ENCODE measurements around the gene SGK1.
"Not testable (repeated sequence)": the region's sequence is repeated elsewhere in the genome, so short reads cannot be mapped to it uniquely, and the experiment has no call there.

Gene SGK1

GRCh38 chr6:134193536-134194498 is 124.1 kb downstream of the SGK1 start:
- DNase-seq = no peak

DNA sequence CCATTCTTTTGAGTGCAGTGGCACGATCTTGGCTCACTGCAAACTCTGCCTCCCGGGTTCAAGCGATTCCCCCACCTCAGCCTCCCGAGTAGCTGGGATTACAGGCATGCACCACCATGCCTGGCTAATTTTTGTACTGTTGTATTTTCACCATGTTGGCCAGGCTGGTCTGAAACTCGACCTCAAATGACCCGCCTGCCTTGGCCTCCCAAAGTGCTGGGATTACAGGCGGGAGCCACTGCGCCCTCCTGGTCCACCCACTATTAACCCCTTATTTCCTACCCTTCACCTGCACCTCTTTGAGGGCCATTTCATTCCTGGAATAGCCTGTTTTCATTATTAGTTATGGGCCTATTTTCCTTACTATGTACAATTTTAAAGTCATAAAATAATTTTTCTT is 125.3 kb downstream of the SGK1 start:
- not testable (repeated sequence) for DNase-seq

DNA sequence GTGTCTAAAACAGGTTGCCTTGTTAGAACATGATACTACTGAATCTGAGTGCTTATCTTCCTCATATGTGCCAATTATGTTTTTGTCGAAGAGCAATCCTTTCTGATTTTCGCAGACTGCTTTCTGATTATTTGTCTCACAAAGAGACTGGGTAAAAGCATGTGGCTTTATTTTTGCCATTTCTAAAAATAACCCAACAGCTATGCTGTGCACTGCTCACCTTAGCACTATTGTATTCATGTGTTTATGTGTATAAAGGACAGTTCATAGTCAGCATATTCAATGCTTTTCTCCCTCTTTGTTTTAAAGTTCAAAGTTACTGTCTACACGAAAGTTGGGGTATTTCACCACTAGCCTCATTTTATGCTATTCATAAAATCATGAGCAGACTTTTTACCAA is 127.0 kb downstream of the SGK1 start:
- no peak for DNase-seq

DNA sequence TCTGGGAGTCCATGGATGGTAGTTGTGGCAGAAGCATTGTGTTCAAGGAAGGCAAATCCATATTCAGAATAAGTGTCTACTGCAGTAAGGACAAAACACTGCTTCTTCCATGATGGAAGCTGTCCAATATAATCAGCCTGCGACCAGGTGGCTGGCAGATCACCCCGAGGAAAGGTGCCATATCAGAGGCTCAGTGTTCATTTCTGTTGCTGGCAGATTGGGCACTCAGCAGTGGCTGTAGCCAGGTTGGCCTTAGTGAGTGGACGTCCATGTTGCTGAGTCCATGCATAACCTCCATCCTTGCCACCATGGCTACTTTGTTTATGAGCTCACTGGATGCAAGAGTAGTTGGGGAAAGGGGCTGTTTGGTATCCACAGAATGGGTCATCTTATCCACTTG is 130.2 kb downstream of the SGK1 start:
- DNase-seq = no peak

GRCh38 chr6:134187154-134187553 is 130.8 kb downstream of the SGK1 start:
- no peak for DNase-seq

DNA sequence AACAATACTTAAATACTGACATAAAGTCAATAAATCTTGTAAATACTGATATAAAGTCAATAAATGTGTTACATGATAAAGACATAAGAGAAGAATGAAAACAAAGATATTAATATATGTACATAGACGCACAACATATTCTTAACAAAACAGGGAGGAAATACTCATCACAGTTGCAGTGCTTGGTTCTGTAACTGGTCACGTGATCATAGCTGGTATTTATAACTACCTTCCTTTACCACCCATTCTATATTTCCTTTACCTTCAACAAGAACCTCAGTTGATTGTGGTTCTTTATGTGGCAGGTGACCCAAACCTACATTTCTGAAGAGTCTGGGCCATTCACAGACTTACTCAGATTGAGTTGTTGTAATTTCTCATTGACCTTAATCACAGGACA is 131.6 kb downstream of the SGK1 start:
- no peak for DNase-seq

DNA sequence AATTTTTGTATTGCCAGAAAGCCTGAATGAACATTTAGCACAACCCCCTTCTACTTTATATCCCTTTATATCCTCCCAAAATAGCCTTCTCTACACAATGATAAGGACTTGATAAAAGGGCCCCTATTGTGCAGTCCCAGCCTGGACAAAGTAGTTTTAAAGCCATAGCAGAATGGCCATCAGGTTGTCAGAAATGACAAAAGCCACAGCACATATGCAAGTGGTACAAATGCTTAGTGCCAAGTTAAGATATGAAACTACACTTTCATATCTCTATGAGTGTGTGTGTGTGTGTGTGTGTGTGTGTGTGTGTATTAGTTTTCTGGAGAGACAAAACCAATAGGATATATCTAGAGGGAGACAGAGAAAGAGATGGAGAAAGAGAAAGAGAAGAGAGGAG is 132.6 kb downstream of the SGK1 start:
- DNase-seq = no peak

DNA sequence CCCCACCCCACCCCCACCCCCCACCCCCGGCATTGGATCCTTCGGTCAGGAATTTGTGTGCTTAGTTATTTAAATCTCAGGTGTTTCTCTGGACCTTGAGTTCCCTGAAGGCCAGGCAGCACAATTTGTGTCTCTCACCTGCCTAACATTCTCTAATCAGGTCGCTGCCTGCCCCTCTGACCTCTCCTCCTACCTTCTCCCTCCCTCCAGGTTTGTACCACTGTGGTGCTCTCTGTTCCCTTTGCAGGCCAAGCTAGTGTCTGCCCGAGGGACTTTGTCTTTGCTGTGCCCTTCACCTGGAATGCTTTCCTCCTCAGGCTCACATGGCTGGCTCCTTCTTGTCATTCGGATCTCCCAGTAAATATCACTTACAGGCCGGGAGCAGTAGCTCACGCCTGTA is 134.1 kb downstream of the SGK1 start:
- peak in 1 of 58 donors; percentile 19 for DNase-seq

DNA sequence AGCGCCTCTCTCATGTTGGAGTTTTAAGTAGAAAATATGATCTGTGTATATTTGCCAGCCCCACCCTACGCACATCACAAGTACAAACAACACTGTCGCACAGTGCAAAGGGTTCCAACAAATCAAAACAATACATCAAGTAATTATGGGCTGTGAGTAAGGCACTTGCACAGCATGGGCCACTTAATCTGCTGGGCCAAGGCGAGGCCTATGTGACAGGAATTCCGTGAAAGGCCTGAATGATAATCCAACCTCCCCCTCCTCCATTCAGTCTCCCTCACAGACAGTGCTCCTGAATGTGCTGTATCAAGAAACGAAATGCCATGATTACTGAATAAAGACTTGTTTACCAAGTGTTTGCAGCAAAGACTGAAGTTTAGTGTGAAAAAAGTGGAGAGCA is 135.4 kb downstream of the SGK1 start:
- peak in 2 of 58 donors; percentile 14 to 25 for DNase-seq

- DNase-seq = not testable (repeated sequence)
Observed at GRCh38 chr6:134181726-134182125, 136.2 kb downstream of the SGK1 start.

GRCh38 chr6:134181251-134181650 is 136.7 kb downstream of the SGK1 start:
- DNase-seq = not testable (repeated sequence)

GRCh38 chr6:134180540-134180939 is 137.4 kb downstream of the SGK1 start:
- DNase-seq = not testable (repeated sequence)

DNA sequence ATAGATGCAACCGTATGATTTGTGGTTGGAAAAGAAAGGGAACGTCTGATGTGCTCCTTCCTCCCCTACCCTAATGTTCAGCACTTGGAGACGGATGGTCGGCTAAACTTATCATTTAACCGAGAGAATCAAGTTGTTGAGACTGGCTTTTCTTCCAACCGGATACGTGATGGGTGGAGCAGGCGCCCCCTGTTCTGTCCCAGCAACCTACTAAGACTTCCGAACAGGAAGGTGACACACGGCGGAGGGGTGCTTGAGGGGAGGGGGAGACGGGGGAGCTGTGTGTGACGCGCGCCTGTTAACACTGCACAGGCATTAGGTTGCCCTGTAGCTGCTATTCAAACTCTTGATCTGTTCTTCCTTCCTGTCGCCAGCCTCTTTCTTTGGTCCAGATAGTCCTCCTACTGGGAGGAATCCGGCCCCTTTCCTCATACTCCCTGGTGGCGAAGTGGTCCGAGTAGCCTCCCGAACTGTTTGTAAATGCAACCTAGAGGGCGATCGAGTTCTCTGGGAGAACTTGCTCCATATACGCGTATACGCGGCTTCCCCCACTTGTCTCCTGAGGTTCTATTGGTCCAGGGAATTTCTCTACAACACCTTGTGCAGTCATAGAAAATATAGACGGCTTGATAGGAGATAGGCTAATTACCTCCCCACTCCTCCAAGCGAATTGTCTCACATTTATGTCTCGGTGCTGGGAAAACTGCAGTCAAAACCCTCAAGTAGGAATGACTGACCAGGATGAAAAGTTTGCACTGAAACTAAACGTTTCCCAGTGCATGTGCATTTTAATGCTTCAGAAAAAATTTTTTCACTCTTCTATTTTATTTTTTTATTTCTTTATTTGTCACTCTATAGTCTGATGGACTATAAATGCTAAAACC is 139.5 kb downstream of the SGK1 start:
- peak in 56 of 58 donors; percentile 16 to 92 (median 72) for DNase-seq

GRCh38 chr6:134177753-134178160 is 140.2 kb downstream of the SGK1 start:
- peak in 5 of 58 donors; percentile 47 to 64 (median 50) for DNase-seq

DNA sequence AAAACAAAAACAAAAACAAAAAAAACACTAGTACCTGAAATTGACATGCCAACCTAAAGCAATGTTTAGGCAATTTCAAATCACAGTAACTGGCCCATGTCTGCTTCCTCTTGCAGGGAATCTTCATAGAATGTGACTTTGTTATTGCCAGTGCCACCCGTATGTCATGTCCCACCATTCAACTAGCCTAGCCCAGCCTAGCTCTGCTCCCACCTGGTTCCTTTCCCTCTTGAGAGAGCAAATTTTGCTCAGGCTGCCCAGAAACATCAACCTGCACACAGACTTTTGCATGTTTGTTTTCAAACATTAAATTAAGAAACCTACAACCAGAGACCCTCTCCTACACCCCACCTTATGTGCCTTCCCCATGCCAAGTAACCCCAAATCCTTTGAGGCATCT is 140.7 kb downstream of the SGK1 start:
- DNase-seq = peak in 1 of 58 donors; percentile 40

DNA sequence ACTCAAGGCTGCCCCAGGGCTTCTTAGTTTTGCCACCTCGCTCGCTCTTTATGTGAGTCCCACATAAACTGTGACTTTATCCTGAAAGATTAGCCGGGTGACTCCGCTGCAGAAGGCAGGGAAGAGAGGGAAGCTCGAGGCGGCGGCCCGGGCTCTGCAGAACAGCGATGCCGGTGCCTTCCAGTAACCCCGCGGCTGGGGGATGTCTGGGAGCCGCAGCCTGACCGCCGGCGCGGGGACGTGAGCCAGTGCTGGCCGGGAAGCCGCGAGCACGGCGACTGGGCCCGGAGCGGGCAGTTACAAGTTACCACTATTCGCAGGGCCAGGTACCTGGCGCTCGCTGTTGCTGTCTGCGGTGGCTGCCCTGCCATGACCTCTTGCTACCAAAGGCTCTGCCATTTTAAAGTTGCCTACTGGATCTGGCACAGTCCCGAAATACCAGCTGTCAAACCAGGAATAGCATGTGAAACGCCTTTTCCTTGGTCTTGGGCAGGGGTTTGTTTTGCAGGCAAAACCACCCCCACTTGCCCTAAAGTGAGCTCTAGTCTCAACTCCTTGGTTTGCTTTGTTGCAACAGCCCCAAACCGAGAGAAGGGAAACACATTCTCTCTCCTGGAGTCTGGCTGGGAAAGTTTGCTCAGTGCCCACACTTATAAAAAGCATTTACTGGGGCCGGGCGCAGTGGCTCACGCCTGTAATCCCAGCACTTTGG is 141.5 kb downstream of the SGK1 start:
- DNase-seq = peak in 41 of 58 donors; percentile 13 to 76 (median 46)

DNA sequence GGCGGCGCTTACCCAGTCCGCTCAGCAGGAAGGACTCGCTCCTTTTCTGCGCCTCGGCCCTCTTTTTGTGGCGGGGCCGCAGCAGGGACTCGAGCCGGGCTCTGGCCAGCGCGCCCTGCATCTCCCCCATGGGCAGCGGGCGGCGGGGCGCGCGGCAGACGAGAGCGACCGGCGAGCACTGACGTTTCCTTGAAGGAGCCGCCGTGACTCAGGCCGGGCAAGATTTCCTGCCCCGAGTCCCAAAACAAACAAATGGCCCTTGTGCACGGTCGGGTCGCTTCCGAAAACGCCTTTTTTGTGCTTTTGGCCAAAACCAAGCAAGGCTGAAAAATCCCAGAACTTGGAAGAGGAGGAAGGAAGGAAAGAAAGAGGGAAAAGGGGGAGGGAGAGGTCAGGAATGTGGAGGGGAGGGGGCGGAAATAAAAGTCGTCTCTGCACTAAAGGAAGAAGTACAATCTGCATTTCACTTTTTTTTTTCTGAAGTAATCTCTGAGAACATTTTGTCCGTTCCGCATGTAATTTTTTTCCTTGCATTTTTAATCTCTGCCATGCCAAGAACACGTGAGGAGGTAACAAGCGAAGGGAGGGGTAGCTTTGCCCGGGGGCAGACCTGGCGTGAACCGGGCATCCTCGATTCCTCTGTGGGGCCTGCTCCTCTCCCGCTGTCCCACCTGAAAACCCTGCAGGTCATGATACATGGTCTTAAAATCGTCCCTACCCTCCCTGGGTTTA is 142.2 kb downstream of the SGK1 start:
- peak in 37 of 58 donors; percentile 36 to 81 (median 61) for DNase-seq

DNA sequence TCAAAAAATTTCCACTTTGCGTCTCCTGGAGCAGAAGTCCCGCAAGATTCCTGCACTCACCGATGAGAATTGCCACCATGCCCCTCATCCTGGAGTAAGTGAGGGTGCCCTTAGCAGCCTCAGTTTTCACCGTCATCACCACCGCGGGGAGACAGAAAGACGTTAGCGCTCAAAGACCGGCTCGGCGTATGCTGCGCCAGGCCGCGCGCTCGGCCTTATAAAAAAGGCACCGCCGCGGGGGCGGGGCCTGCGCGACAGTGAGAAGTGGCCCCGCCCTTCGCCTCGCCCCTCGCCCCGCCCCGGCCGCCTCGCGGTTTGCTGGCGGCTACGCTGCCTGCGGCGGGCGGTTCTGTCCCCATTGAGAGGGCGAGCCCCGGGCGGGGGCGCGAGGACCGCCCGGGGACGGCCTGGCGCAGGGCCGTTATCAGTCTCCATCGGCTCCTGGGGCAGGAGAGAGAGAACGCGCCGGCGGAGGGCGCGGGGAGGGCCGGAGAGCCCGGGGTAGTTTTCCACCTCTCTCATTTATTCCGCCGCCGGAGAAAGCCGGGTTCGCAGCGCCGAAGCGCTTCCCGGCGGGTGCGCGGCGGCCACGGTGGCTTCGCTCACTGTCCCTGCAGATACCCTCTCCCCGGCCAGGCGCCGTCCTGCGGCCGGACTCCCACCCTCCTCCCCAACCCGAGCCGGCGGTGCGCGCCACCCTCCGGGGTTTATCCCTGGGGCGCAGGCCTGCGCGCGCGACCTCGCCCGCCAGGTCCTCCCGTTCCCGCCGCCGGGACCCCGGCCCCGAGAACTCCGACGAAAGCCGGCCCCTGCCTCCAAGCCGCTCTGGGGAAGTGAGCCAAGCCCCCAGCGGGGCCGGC is 143.0 kb downstream of the SGK1 start:
- peak; percentile 58 to 98 (median 94) for DNase-seq

DNA sequence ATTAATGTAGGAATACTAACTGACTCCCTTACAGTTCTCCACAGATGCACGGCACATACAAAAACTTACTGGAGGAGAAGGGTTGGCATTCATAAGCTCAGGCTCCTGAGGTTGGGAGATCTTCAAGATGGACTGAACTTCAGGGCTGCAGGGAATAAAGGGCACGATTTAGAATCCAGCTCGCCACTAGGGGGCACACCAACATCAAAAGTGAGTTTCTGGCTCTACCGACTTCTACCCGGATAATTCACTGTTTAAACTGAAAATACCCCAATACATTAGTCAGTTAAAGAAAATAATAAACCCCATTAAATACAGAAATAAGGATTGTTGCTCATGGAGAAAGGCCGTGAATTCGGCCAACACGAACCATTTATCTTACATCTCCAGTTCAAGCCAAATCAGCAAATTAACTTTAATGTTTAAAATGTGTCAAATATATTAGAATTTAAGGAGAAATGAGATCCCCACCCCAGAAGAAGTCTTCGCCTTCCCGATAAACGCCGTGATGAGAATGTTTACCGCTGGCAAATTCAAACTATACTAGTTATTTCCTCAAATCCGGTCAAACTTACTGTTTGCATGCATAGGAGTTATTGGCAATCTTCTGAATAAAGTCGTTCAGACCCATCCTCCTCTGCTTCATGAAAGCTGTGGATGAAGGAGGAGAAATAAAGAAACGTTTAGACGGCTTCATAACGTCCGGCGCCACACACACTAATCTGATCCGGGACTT is 143.8 kb downstream of the SGK1 start:
- DNase-seq = peak in 56 of 58 donors; percentile 9 to 91 (median 74)
